NK-92 (cell line): Measurements from ENCODE around the gene HMGCL.
"Not testable (repeated sequence)": the region's sequence is repeated elsewhere in the genome, so short reads cannot be mapped to it uniquely, and the experiment has no call there.

Experiments used
- DNase-seq: peaks from one replicate; lab custom pipeline; 2025; ENCODE audit not compliant: unreplicated experiment; lab: John Stamatoyannopoulos, UW

HMGCL gene

DNA sequence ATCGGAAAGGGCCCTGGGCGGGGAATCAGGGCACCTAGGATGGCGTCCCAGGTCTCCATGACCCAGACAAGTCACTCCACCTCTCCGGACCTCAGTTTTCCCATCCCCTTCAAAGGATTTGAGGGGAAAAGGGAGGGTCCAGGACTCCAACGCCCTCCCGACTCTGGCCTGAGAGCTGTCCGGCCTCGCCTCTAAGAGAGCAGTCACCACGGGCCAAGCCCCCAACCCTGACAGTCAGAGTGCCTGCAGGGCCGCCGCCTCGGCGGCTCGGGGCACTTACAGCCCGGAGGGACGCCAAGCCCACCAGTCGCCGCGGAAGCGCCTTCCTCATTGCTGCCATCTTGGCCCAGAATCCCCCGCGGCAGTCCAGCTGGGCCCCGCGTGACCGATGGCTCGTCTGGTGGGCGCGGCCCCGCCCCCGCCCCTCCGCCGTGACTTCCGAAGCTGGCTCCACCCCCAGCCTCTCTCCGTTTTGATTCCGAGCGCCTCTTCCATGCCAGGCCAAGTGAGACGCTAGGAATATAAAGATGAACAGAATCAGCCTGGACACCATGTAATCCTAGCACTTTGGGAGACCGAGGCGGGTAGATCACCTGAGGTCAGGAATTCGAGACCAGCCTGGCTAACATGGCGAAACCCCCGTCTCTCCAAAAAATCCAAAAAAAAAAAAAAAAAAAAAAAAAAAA lies at the start of gene HMGCL:
Gene HMGCL, minus strand, starts transcription at position 354 of the 686 bp plus-strand sequence. Its CDS starts 14 bp downstream, at position 340.
- DNase-seq: peak; percentile 18

DNA sequence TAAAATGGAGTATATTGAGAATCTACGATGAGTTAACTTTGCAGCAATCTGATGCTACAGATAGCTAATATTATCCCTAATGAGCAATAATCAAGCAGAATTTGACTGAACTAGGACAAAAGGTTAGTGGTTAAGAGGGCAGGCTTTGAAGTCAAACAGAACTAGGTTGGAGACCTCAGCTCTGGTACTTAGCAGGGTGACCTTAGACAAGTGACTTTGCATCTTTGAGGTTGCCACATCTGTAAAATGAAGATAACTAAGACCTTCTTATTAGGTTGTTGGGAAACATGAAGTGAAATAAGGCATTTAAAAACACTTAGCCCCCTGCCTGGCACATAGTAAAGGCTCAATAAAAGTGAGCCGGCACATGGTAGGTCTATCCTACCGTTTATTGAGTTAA lies 47.2 kb upstream of the HMGCL start:
- no peak for DNase-seq

DNA sequence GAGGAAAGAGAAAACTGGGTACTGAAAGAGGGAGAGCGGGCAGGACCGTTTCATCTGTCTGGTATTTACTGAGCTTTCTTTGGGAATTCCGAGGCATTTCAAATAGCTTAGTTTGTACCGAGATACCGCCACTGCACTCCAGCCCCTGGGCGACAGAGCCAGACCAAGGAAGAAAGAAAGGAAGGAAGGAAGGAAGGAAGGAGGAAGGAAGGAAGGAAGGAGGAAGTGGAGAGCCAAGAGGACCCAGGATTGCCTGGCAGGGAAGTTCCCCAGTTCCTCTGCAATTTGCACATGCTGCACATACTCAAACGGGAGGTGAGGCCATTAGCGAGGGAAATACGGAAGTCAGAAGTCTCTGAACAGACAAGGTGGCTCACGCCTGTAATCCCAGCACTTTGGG lies 43.8 kb upstream of the HMGCL start:
- DNase-seq: no peak

DNA sequence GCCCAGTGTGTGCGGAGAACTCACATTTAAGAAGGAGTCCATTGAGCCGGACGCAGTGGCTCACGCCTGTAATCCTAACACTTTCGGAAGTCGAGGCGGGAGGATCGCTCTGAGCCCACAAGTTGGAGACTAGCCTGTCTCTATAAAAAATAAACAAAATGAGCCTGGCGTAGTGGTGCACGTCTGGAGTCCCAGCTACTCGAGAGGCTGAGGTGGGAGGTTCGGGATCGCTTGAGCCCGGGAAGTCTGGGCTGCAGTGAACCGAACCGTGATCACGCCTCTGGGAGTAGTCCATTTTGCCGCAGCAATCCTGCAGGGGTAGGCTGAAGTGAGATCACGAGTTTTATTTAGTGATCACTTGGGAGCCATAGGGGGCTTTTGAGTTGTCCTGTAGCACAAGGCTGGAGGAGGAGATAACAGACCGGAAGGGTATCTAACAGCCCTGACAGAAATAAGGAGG lies 43.4 kb upstream of the HMGCL start:
- DNase-seq: no peak

DNA sequence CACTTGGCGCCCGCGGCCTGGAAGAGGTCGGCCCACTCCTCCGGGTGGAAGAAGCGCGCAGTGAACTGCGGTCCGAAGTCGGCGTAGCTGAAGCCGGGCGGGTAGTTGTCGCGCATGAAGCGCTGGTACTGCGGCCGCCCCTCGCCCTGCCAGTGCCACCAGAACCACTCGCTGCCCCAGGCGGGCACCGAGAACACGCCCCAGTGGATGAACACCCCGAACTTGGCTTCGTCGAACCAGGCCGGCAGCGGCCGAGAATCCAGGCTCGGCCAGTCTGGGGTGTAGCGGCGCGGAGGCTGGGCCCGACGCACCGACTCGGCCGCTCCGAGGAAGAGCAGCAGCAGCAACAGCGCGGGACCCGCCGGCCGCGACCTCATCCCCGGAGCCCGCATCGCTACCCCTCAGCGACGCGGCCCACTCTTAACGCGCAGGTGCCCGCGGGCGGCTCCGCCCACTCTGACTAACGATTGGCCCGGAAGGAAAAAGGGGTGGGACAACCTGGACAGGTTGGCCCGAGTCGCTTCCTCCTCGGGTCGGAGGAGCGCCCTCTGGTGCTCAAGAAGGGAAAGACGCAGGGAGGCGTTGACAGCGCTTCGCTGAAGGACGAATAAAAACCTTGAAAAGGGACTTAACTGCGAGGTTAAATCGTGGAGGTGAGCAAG lies 42.8 kb upstream of the HMGCL start, which contains the start of gene FUCA1:
Gene FUCA1, minus strand, starts transcription at position 396 of the 662 bp plus-strand sequence. Its CDS starts 4 bp downstream, at position 392.
- peak; percentile 72 for DNase-seq

DNA sequence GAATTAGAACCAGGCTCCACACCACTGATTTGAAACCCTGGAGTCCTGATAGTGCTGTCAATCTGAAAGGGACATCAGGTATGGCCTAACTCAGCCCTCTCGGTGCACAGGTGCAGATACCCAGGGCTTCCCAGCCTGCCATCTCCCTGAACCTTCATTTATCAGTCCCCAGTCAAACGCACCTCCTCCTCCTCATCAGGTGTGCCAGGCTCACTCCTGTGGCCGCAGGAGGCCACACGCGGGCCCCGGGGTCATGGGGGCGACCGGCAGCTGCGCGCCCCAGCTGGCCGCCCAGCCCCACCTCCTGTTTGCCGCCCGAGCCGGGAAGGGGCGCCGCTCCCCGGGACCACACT lies 42.3 kb upstream of the HMGCL start:
- no peak for DNase-seq

DNA sequence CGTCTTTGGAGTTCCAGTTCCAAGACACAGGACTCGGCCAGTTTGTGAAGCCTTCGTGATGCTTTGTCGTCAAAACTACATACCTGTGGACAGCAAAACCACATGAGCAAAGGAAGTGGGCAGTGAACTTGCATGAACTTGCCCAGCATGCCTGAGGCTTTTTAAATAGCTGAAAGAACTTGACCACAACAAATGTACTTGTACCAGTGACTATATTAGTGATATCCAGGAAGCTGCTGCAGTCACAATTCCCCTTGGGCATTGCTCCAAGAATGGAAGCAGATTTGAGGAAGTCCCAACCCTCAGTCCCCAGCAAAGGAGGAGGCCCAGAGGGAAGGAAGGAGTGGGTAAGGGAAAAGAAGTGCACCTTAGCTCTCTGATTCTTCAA lies 40.3 kb upstream of the HMGCL start:
- DNase-seq: no peak

DNA sequence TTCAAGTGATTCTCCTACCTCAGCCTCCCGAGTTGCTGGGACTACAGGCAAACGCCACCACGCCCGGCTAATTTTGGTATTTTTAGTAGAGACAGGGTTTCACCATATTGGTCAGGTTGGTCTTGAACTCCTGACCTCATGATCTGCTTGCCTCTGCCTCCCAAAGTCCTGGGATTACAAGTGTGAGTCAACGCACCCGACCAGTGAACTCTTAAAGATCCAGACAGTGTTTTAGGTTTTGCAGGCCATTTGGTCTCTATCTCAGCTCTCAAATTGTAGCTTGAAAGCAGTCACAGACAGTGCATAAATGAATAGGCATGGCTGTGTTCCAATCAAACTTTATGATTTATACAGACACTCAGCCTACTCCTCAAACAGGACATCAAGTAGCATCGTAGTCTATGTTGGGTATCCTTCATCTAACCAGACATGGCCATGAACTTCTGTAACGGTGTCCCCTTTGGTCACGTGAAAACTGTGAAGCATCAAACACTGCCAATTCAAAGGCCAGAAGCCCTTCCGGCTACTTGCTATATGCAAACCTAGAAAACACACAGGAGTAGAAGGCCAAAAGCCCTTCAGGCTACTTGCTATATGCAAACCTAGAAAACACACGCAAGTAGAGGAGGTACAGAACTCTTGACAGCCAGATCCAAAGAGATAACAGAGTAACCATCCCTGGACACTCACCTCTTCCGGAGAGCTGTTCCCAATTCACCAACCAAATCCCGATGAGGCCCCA lies 39.7 kb upstream of the HMGCL start:
- no peak for DNase-seq

DNA sequence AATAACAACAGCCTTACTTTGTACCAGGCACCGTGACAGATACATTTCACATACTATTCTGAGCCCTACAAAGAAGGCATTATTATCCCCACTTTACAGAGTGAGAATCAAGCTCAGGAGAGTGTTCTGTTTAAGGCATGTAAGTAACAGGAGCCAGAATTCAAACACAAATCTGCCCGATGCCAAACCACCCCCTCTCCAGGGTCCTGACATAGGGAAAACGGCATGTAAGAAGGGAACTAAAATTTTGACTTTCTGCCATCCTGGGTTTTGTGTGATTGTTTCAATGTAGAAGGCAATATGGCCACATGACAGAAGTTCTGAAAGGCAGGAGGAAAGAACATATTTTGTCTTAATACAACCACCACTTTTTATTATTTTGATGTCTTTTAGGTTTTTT lies 37.4 kb upstream of the HMGCL start:
- no peak for DNase-seq

DNA sequence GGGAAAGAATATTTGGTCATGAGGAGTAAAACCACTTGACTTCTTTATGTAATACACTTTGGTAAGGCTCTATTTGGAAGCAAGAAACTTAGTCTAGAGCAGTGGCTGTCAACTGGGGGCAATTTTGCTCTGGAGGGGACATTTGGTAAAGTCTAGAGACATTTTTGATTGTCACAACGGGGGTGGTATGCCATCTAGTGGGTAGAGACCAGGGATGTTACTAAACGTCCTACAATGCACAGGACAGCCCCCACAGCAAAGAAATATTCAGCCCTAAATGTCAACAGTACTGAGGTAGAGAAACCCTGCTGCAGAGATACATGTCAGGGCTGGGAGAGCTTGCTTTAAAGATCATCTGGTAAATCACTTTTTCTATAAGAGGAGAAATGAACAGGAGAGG lies 29.3 kb upstream of the HMGCL start:
- DNase-seq: no peak

DNA sequence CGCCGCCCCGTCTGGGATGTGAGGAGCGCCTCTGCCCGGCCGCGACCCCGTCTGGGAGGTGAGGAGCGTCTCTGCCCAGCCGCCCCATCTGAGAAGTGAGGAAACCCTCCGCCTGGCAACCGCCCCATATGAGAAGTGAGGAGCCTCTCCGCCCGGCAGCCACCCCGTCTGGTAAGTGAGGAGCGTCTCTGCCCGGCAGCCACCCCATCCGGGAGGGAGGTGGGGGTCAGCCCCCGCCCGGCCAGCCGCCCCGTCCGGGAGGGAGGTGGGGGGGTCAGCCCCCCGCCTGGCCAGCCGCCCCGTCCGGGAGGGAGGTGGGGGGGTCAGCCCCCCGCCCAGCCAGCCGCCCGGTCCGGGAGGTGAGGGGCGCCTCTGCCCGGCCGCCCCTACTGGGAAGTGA lies 27.9 kb upstream of the HMGCL start:
- DNase-seq: not testable (repeated sequence)

DNA sequence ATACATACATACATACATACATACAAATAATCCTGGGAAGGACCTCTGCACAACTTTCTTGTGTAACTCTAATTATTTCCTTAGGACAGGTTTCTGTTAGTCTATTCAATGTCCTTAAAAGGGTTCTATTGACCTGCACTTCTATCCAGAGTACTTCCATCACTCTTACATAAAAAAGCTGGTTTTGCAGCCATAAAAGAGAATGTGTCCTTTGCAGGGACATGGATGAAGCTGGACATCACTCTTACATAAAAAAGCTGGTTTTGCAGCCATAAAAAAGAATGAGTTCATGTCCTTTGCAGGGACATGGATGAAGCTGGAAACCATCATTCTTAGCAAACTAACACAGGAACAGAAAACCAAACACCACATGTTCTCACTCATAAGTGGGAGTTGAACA lies 26.2 kb upstream of the HMGCL start:
- DNase-seq: not testable (repeated sequence)

DNA sequence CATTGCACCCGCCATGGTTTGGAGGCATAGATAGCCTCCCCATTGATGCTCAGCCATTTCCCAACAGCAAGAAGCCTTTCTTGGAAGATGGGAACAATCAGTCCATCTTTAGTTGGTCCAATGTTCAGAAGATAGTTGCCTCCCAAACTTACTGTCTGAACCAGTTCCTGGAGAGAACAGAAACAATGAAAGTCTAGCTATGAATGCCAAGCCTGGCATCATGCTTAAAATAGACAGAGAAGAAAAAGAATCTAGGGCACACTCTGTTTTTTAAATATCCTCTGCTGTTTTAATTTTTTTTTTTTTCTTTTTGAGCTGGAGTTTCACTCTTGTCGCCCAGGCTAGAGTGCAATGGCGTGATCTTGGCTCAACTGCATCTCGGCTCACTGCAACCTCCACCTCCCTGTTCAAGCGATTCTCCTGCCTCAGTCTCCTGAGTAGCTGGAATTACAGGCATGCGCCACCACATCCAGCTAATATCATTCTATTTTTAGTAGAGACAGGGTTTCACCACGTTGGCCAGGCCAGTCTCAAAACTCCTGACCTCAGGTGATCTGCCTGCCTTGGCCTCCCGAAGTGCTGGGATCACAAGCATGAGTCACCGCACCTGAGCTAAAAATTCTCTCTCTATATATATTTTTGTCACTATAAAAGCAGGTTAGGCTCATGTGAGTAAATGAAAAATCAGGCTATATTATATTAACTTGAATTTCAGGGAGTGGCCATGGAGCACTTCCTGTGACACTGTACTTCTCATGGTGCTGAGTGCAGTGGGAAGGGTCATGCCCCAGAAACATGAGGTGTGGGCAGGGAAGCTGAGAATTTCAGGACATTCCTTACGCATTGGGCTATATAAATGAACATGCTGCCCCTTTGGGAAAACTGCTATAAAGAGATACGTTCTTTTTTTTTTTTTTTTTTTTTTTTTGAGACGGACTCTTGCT lies 23.7 kb upstream of the HMGCL start:
- DNase-seq: no peak

DNA sequence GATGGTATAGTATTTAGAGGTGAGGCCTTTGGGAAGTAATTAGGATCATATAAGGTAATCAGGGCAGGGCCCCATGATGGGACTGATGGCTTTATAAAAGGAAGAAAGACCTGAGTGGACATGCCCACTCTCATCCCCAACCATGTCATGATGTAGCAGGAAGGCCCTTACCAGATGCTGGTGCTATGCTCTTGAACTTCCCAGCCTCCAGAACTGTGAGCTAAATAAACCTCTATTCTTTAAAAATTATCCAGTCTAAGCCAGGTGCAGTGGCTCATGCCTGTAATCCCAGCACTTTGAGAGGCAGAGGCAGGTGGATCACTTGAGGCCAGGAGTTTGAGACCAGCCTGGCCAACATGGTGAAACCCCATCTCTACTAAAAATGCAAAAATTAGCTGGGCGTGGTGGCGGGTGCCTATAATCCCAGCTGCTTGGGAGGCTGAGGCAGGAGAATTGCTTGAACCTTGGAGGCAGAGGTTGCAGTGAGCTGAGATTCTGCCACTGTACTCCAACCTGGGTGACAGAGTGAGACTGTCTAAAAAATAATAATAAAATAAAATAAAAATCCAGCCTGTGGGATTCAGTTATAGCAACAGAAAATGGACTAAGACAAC lies 22.4 kb upstream of the HMGCL start:
- not testable (repeated sequence) for DNase-seq

DNA sequence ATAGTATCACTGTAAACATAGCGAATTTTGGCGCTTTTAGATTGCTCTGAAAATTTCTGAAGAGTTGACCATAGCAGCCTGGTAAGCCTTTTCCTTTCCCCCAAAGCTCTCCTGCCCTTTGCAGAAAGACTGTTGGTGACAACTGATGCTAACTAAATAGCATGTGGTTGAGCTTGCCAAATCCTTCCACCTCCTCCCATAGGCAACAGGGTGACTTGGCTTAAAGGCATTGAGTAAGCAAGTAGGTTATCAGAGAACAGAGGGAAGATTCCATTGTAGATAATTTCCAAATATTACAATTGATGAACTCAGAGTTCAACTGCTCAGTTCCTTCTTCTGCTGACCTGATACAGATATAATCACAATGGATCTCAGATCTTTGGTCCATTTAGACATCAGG lies 19.9 kb upstream of the HMGCL start:
- DNase-seq: no peak

DNA sequence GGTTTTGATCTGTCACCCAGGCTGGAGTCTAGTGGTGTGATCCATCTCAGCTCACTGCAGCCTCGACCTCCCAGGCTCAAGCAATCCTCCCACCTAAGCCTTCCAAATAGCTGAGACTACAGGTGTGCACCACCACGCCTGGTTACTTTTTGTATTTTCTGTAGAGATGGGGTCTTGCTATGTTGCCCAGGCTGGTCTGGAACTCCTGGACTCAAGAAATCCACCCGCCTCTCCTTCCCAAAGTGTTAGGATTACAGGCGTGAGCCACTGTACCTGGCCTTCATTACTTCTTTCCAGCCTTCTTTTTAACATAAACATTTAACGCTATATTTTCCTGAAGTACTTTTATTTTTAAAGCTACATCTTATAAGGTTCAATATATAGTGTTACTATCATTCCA lies 18.4 kb upstream of the HMGCL start:
- DNase-seq: no peak

DNA sequence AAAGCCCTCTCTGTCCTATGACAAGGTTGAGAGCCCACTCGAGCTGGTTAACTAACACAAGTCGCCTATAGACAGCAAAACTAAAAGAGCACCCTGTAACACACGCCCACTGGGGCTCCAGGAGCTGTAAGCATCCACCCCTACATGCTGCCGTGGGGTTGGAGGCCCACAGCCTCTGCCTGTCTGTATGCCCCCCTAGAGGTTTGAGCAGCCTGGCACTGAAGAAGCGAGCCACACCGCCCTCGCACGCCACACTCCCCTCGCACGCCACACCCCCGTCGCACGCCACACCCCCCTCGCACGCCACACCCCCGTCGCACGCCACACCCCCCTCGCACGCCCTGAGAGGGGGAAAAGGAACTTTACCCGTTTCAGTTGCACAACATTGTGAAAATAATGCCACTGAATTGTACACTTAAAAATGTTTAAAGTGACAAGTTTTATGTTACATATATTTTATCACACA lies 13.2 kb upstream of the HMGCL start:
- peak; percentile 32 for DNase-seq

DNA sequence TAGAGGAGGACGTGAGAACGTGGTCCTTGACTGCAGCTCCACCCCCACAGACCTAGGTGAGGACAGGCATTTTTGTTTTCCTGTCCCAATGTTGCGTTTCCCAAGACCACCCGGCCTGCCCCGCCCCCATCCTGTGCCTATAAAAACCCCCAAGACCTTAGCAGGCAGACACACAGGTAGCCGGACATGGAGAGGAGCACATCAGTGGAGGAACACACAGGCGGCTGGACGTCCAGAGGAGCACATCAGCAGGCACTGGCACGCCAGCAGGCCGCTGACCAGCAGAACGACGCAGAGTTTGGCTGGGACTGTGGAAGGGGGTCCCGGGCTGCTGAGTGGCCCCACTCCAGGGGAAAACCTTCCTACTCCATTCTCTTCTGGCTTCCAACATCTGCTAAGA lies 12.7 kb upstream of the HMGCL start:
- no peak for DNase-seq

DNA sequence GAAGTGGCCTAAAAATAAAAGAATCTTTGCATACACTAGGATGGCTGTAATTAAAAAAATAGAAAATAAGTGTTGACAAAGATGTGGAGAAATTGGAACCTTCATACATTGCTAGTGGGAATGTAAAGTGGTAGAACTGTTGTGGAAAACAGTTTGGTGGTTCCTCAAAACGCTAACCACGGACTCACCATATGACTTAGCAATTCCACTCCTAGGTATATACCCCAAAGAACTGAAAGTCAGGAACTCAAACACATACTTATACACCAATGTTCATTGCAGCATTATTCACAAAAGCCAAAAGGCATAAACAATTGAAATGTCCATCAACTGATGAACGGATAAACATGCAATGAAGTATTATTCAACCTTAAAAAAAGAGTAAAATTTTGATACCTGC lies 10.8 kb upstream of the HMGCL start:
- no peak for DNase-seq

DNA sequence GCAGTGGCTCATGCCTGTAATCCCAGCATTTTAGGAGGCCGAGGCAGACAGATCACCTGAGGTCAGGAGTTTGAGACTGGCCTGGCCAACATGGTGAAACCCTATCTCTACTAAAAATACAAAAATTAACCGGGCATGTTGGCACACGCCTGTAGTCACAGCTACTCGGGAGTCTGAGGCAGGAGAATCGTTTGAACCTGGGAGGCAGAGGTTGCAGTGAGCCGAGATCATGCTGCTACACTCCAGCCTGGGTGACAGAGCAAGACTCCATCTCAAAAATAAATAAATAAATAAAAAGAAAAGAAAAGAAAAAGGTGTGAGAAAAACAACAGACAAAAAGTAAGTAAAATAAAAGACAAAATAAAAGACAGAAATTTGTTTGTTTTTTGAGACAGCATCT lies 8.9 kb upstream of the HMGCL start:
- DNase-seq: not testable (repeated sequence)
